DND-41 (cell line): ENCODE data around the gene PYCR2.
A peak's percentile ranks its signal among the peaks of the same experiment; 100 is the strongest.

Experiments used
- ATAC-seq: fragments of 200-7000 bp; cut with Tn5 transposase; 3 replicates; pipeline ENCODE4 v1.9.1; 2021; ENCODE audit warnings: low read depth; ENCODE audit not compliant: insufficient read depth
- DNase-seq: peaks from one replicate; pipeline ENCODE4 v3.0.0-alpha.2; 2020
- H2AFZ ChIP-seq: 2 replicates; pipeline ENCODE4 v1.6.0; 2012; ENCODE audit warnings: low read depth, low read length
- H3K27ac ChIP-seq: 2 replicates; pipeline ENCODE4 v1.5.1; 2012; ENCODE audit warnings: low read length, inconsistent platforms
- H3K27me3 ChIP-seq: fragments of 200-600 bp; sonication (generic); 2 replicates; pipeline ENCODE4 v1.6.0; 2012; ENCODE audit warnings: low read length, mild to moderate bottlenecking, inconsistent platforms; ENCODE audit not compliant: insufficient read depth, poor library complexity
- H3K36me3 ChIP-seq: 2 replicates; pipeline ENCODE4 v1.5.1; 2012; ENCODE audit warnings: low read length, inconsistent platforms; ENCODE audit not compliant: insufficient read depth
- H3K4me1 ChIP-seq: 2 replicates; pipeline ENCODE4 v1.5.1; 2012; ENCODE audit warnings: mild to moderate bottlenecking, low read length; ENCODE audit not compliant: insufficient read depth
- H3K4me2 ChIP-seq: 2 replicates; pipeline ENCODE4 v1.6.0; 2012; ENCODE audit warnings: mild to moderate bottlenecking, moderate library complexity, low read length, inconsistent platforms; ENCODE audit not compliant: insufficient read depth
- H3K4me3 ChIP-seq, 2 experiments: fragments of 200-600 bp in 1 of 2; shearing (Covaris generic) in 1 of 2; 2 replicates each; pipeline ENCODE4 v1.5.1; 2012 to 2016; ENCODE audit warnings: inconsistent platforms in 2 of 2, low read length in 2 of 2, mild to moderate bottlenecking in 2 of 2, low read depth in 1 of 2, moderate library complexity in 1 of 2
- H3K79me2 ChIP-seq: 2 replicates; pipeline ENCODE4 v1.6.0; 2012; ENCODE audit warnings: low read length, inconsistent platforms; ENCODE audit not compliant: insufficient read depth
- H3K9ac ChIP-seq: 2 replicates; pipeline ENCODE4 v1.6.0; 2012; ENCODE audit warnings: low read depth, mild to moderate bottlenecking, inconsistent platforms, low read length, moderate library complexity
- H3K9me3 ChIP-seq: 2 replicates; pipeline ENCODE4 v1.5.1; 2012; ENCODE audit warnings: low read length, moderate library complexity, mild to moderate bottlenecking, inconsistent platforms; ENCODE audit not compliant: insufficient read depth, severe bottlenecking
- H4K20me1 ChIP-seq: 2 replicates; pipeline ENCODE4 v1.6.0; 2012; ENCODE audit warnings: low read length; ENCODE audit not compliant: insufficient read depth
- CTCF ChIP-seq: IDR thresholded peaks from 2 replicates; pipeline ENCODE4 v1.5.1; 2012; ENCODE audit warnings: borderline replicate concordance, low read length, moderate library complexity, mild to moderate bottlenecking; ENCODE audit not compliant: poor library complexity, severe bottlenecking; ENCODE audit errors: extremely low read depth
- EZH2 ChIP-seq: IDR thresholded peaks from 3 replicates; pipeline ENCODE4 v1.6.1; 2012; ENCODE audit warnings: borderline replicate concordance, low read depth, mild to moderate bottlenecking, moderate library complexity, low read length, inconsistent platforms; ENCODE audit not compliant: severe bottlenecking

The PYCR2 gene

GRCh38 chr1:225945564-225945963 is 21.5 kb upstream of the PYCR2 start:
- H3K79me2 ChIP-seq = no peaks in the 10 kb centered on the region
- no peak for ATAC-seq
- no peak overlapping the region for H2AFZ ChIP-seq
- no peak overlapping the region for H3K9ac ChIP-seq
- H3K4me3 ChIP-seq = no peak overlapping the region
- no peak overlapping the region for H3K4me2 ChIP-seq
- no peaks in the 10 kb centered on the region for H3K9me3 ChIP-seq
- TF ChIP-seq EZH2 = no peak
- TF ChIP-seq CTCF = no peak
- H3K27ac ChIP-seq = no peak overlapping the region
- no peaks in the 10 kb centered on the region for H3K27me3 ChIP-seq
- H4K20me1 ChIP-seq = no peaks in the 10 kb centered on the region
- no peaks in the 10 kb centered on the region for H3K36me3 ChIP-seq
- DNase-seq = no peak
- no peaks in the 10 kb centered on the region for H3K4me1 ChIP-seq

GRCh38 chr1:225944951-225945350 is 20.9 kb upstream of the PYCR2 start:
- peak; percentile 61; the same call in 2 of the 3 replicates for ATAC-seq
- Histone ChIP-seq H2AFZ (no peak overlapping the region), H3K4me1 (no peaks in the 10 kb centered on the region), H3K4me3 (no peak overlapping the region), H3K27ac (no peak overlapping the region), H4K20me1 (no peaks in the 10 kb centered on the region), H3K36me3 (no peaks in the 10 kb centered on the region), H3K4me2 (no peak overlapping the region), H3K27me3 (no peaks in the 10 kb centered on the region), H3K9me3 (no peaks in the 10 kb centered on the region), H3K79me2 (no peaks in the 10 kb centered on the region), H3K9ac (no peak overlapping the region)
- no peak for DNase-seq
- no peak for TF ChIP-seq EZH2
- TF ChIP-seq CTCF = no peak

GRCh38 chr1:225944387-225944786 is 20.3 kb upstream of the PYCR2 start:
- ATAC-seq (no peak), DNase-seq (no peak)
- no peaks in the 10 kb centered on the region for H3K36me3 ChIP-seq
- no peaks in the 10 kb centered on the region for H3K79me2 ChIP-seq
- H3K9me3 ChIP-seq = no peaks in the 10 kb centered on the region
- TF ChIP-seq CTCF = no peak
- TF ChIP-seq EZH2 = no peak
- no peaks in the 10 kb centered on the region for H4K20me1 ChIP-seq
- no peak overlapping the region for H3K9ac ChIP-seq
- no peak overlapping the region for H2AFZ ChIP-seq
- no peak overlapping the region for H3K4me2 ChIP-seq
- H3K4me3 ChIP-seq = no peak overlapping the region
- H3K27ac ChIP-seq = no peak overlapping the region
- no peaks in the 10 kb centered on the region for H3K27me3 ChIP-seq
- no peaks in the 10 kb centered on the region for H3K4me1 ChIP-seq

- TF ChIP-seq EZH2 (no peak), CTCF (no peak)
- Histone ChIP-seq H3K79me2 (no peaks in the 10 kb centered on the region), H3K4me2 (no peak overlapping the region), H3K27me3 (no peaks in the 10 kb centered on the region), H3K27ac (no peak overlapping the region), H3K4me3 (no peak overlapping the region), H3K4me1 (no peaks in the 10 kb centered on the region), H4K20me1 (no peaks in the 10 kb centered on the region), H2AFZ (no peak overlapping the region), H3K9me3 (no peaks in the 10 kb centered on the region), H3K36me3 (no peaks in the 10 kb centered on the region), H3K9ac (no peak overlapping the region)
- no peak for ATAC-seq
- DNase-seq = no peak
Observed at GRCh38 chr1:225943582-225943981, 19.5 kb upstream of the PYCR2 start.
